HG03442 (cell line): ENCODE data around the gene EMX2.

Source experiments
- ATAC-seq: cut with Tn5 transposase; IDR thresholded peaks from one replicate; pipeline ENCODE4 v1.9.1; 2021; ENCODE audit warnings: mild to moderate bottlenecking, moderate library complexity; ENCODE audit not compliant: unreplicated experiment

The EMX2 gene

DNA sequence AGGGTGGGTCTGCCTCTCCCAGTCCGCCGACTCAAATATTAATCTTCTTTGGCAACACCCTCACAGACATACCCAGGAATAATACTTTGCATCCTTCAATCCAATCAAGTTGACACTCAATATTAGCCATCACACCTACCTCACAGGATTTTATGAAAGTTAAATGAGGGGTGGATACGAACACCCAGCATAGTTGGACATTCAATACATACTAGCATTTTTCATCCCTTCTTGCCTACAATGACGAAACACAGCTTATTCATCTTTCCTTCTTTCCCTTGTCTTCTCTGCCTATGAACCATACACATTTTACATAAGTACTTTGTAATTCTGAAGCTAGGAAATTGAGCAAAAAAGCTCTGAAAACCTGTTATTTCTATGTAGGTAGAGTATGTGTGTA, 48.5 kb downstream of the EMX2 start:
- ATAC-seq: no peak

DNA sequence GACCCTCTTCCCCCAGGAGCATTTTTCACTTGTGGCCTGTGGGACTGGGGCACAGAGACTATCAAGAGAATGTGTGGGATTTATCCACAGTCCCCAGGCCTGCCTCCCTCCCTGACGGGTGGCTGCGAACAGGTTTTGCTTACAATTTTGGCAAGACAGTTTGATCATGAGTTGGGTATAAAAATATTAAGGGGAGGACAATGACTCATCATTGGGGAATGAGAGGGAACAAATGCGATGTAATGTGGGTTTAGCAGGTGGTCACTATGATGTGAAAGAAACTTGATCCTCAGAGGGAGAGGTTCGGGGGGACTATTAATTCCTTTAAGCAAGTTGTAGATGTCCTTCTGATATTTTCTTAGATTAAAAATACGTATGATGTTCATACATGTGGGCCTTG, 52.2 kb downstream of the EMX2 start:
- ATAC-seq: no peak

DNA sequence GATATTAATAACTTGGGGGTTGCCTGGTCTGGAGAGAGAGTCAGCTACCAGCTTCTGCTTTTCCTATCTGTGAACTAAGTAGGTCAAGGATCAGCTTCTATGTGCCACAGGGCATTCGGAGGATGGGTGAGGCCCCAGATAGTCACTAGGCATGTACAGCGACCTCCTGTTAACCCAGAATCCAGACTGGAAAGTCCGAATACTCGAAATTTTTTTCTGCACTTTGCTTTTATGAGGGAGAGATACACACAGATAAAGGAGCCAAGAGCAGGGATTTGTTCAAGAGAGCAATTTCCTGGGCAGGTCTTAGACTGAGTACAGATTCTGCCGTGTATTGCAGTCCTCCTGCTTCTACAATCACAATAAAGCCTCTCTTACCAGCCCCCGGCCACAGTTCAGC, 54.2 kb downstream of the EMX2 start:
- ATAC-seq: no peak

GRCh38 chr10:117597216-117597615, 54.7 kb downstream of the EMX2 start:
- no peak for ATAC-seq
